HG03432 (cell line): ENCODE results near the gene RUNX1.
A peak's percentile ranks its signal among the peaks of the same experiment; 100 is the strongest.
"Not testable (repeated sequence)": the region's sequence is repeated elsewhere in the genome, so short reads cannot be mapped to it uniquely, and the experiment has no call there.

ENCODE experiments used
- ATAC-seq: cut with Tn5 transposase; IDR thresholded peaks from one replicate; pipeline ENCODE4 v1.9.1; 2021; ENCODE audit warnings: mild to moderate bottlenecking, moderate library complexity; ENCODE audit not compliant: unreplicated experiment

The RUNX1 gene

DNA sequence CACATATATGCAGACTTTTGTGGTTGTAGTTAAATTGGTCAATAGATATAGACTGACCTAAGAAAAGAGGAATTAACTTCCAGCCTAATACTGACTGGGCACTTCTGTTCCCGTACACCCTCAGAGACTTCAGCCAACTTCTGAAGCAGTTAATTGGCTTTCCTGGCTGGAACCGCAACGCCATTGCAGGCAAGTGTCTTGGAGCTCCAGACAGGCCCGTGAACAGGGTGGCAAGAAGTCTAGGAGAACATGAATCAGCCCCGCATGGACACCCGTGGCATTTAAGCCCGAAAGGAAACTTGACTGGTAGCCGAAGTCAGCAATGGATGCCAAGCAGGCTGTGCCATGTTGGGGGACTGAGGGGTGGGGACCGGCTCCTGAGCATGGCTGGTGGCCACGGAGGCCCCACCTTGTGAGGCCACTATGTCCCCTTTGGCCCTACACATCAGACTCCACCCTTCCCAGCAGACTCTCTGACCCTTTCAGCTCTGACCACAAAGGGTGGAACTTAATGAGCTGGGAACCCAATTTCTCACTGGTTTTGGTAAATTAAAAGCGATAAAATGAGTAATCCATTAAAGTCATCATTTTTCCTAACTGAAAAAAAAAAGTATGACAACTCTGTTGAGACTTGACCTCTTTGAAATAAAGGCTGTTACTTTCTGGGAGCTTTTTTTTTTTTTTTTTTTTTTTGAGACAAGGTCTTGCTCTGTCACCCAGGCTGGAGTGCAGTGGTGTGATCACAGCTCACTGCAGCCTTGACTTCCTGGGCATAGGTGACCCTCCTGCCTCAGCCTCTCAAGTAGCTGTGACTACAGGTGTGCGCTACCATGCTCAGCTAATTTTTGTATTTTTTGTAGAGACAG, 54.1 kb downstream of the RUNX1 start:
- no peak for ATAC-seq

DNA sequence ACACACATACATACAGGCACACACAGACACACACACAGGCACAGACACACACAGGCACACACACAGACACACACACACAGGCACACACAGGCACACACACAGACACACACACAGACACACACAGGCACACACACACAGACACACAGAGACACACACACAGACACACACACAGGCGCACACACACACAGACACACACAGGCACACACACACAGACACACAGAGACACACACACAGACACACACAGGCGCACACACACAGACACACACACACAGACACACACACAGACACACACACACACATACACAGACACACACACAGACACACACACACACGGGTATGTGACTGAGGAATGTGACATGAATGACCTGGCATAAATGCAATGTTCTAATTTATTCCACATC, 55.6 kb downstream of the RUNX1 start:
- not testable (repeated sequence) for ATAC-seq

- no peak for ATAC-seq
Observed at GRCh38 chr21:34992736-34993398, 56.2 kb downstream of the RUNX1 start.

DNA sequence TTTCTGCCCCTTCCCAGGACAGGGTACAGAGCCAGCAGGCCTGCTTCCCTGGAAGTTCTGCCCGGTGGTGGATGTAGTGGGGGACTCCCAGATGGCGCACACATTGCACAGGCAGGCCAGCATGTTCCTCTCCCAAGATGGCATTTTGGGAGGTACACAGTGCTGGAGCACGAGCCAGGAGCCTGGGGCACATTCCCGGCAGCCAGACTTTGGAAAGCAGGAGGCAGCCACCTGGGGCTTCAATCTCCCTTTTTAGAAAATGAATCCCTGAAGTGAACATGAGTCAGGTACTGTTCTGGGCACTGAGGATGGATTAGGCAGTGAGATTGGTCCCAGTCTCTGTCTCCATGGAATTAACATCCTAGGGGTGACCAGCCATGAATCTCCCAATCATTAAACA, 56.9 kb downstream of the RUNX1 start:
- no peak for ATAC-seq

DNA sequence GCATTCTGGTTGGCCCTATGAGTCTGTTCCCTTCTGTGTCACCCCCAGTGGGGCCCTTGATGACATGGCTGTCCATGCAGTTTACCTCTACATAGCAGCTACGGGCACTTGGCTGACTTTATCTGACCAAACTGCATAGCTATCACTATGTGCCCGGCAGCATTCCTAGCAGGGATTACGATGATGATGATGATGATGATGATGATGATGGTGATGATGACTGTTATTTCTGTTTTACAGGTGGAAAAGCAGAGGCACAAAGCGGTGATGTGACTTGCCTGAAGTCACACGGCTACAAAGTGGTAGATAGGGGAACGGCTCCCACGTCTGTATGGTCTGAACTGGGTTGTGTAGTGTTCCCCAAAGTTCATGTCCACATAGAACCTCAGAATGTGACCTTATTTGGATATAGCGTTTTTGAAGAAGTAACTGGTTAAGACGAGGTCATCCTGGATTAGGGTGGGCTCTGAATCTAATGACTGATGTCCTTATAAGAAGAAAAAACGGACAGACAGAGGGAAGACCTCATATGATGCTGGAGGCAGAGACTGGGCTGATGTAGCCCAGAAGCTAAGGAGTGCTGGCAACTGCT, 57.6 kb downstream of the RUNX1 start:
- ATAC-seq = no peak

- no peak for ATAC-seq
Observed at GRCh38 chr21:34990842-34991241, 58.3 kb downstream of the RUNX1 start.

DNA sequence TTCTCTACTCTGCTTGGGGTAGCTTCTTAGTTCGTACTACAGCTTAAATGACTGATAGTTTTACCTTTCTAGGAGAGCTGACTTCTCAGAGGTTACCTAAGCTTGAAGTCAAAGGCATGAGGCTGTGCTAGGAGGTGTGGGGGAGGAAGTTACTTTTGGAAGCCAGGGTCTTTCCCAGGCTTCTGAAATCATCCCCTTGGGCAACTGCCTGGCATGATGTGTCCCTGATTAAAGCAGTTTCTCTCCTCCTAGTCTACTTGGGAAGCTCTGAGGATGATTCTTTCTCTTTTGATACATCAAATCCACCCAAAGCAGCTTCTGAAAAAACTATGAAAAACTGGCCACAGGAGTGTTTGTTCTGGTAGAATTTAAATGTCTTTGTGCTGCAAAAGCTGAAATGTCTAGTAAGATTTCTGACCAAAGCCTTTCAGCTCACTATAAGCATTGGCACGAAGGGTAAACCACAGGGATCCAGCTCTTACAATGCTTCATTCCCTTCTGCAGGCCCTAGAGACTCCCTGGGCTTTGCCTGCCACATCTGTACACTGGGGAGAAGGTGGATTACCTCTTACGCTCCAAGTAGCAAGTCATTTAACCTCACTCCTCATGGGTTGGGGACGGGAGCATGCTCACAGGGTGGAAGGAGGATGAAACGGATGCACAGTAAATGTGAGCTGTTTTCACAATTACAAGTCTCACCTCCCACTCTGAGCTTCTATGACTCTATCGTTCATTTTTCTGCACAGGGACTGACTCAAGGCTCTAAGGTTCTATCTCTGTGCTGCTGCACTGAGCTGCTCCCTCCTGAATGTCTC, 59.6 kb downstream of the RUNX1 start:
- ATAC-seq = peak; percentile 25

GRCh38 chr21:34988625-34989024, 60.5 kb downstream of the RUNX1 start:
- no peak for ATAC-seq

- no peak for ATAC-seq
Observed at GRCh38 chr21:34988139-34988538, 61.0 kb downstream of the RUNX1 start.

GRCh38 chr21:34987501-34988072, 61.5 kb downstream of the RUNX1 start:
- ATAC-seq = no peak

DNA sequence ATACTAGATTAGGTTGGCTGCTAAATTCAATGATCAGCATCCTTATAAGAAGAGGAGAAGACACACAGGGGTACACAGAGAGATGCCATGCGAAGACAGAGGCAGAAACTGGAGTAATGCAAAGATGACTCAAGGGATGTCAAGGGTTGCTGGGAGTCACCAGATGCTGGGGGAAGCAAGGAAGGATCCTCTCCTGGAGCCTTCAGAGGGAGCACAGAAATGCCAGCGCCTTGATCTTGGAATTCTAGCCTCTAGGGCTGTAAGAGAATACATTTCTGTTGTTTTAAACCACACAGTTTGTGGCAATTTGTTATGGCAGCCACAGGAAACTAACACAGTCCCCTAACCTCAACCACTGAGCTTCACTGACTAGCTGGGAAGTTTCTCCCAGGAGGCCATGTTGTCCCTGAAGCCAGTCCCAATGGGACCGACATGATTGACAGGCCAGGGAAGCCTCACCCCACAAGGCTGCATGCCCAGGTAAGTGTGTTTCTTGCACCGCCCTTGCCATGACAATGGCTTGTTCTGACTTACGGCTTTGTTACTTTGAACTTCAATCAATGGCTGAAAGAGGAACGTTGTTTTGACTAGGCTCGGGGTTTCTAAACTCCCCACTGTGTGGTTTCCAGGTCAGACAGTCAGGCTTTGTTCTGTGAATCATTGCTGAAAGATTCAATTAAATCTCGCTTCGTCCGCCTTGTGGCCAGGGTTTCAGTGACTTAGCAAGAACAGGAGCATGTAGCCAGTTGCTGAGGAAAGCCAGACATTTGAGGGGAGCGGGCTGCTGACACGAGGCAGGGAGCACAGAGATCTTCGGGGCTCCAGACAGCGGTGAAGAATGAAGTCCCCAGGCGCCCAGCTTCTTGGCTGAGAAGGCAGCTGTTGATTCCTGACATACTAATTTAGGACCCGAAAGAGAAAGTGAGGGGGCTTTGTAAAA, 62.3 kb downstream of the RUNX1 start:
- ATAC-seq = peak; percentile 69

DNA sequence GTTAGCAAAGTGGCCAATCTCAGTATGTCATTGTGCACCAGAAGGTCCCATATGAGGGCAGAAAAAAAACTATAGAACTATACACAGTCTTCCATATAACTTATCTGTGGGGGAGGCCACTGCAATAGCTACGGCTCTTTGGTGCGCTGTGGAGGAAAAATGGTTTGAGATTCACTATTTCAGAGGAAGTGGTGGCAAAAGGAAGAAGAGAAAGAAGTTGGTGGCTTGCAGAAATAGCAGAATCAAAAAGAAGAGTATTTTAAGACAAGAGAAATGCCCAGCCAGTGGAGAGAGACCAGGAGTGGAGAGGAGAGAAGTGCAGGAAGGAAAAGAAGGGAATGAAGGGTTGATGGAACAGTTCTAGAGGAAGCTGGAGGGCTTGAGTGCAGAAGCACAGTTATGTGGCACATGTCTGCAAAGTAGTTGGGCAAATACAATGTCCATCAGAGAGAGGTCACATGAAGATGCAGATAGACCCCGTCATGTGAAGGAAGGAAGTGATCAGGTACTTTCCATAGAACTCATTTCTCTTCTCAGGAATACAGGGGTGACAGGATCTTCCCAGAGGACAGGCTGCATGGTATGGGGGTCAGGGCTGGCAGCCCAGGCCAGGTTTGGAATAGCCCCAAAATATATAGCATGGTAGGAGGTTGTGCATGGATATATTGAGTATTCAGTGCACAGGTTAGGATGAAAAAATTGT, 64.6 kb downstream of the RUNX1 start:
- ATAC-seq = no peak

GRCh38 chr21:34983680-34984086, 65.4 kb downstream of the RUNX1 start:
- ATAC-seq = no peak

DNA sequence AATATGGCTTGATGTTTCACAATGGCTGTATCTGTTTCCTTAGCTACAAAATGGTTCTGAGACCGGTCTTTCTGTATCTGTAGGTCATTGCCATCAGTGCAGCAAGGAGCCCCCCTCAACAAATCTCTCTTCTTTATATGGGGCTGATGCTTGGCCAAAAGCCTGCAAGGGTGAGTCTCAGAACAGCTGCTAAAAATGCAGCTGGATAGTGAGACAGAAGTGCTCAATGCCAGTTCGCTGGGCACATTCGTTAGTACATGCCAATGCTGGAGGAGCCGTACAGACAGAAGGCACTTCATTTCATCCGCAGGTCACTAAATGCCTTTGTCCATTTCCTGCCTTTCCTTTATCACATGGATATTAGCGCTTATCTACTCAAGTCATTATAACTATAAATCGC, 67.3 kb downstream of the RUNX1 start:
- ATAC-seq = no peak

- ATAC-seq = no peak
Observed at GRCh38 chr21:34980423-34981115, 68.5 kb downstream of the RUNX1 start.

GRCh38 chr21:34979383-34979782, 69.7 kb downstream of the RUNX1 start:
- ATAC-seq = no peak

GRCh38 chr21:34977333-34977732, 71.8 kb downstream of the RUNX1 start:
- no peak for ATAC-seq

GRCh38 chr21:34974162-34974981, 74.7 kb downstream of the RUNX1 start:
- peak; percentile 91 for ATAC-seq
